ENCODE data around the gene TTC21A. TPM values are rescaled to one million over a fixed set of nuclear protein-coding genes. Genes with fewer than 3 reads are reported as not detected.

The TTC21A gene
- total RNA-seq, 1 experiment from 2014 or later = 1.7 TPM

- WGBS (ENCODE audit: extremely low coverage, insufficient read length, low lambda C conversion rate) = no CpG with 5 or more reads among the region's 3 CpGs
- no peak for DNase-seq
- no peaks in the 10 kb centered on the region for H3K4me1 Mint-ChIP-seq
Measured at GRCh38 chr3:39088889-39089288, 18.6 kb upstream of the TTC21A start.

More at GRCh38 chr3:39088889-39089288, 18.6 kb upstream of the TTC21A start:
- no peak overlapping the region for H3K18ac ChIP-seq (ENCODE audit: insufficient read length, low read depth, low read length)
- no peak overlapping the region for H2BK20ac ChIP-seq (ENCODE audit: low read depth, low read length, poor library complexity, severe bottlenecking)
- no peak overlapping the region for H3K4me2 ChIP-seq (ENCODE audit: insufficient read depth, insufficient read length, low read length)
- H2AK5ac ChIP-seq (ENCODE audit: insufficient read length, low read length) = no peak overlapping the region
- H2BK12ac ChIP-seq (ENCODE audit: insufficient read length, low read depth, low read length) = no peak overlapping the region
- H2BK15ac ChIP-seq (ENCODE audit: low read depth, low read length) = no peak overlapping the region
- no peak overlapping the region for H3K56ac ChIP-seq (ENCODE audit: insufficient read length, low read depth, low read length)
- no peak overlapping the region for H3T11ph ChIP-seq (ENCODE audit: low read length)
- TF ChIP-seq CTCF (conservative IDR thresholded peaks at IDR 0.05) = no peak
- H2AFZ ChIP-seq (ENCODE audit: low read length) = no peak overlapping the region
- H3K14ac ChIP-seq (ENCODE audit: insufficient read depth, low read length) = no peak overlapping the region
- H3K9ac ChIP-seq (ENCODE audit: extremely low read depth, insufficient read length, low read length) = no peak overlapping the region
- no peak overlapping the region for H3K27ac ChIP-seq (ENCODE audit: insufficient read length, low read depth, low read length)
- H3K23ac ChIP-seq (ENCODE audit: insufficient read length, low read depth, low read length) = no peak overlapping the region
- no peaks in the 10 kb centered on the region for H3K23me2 ChIP-seq (ENCODE audit: insufficient read length, low read depth, low read length, poor library complexity, severe bottlenecking)
- no peaks in the 10 kb centered on the region for H3K27me3 Mint-ChIP-seq (ENCODE audit: low read depth)
- H3K36me3 Mint-ChIP-seq (ENCODE audit: insufficient read depth in 1 of 3, low read depth in 3 of 3) = peaks cover 15 to 70% (median 62%) of the 10 kb centered on the region in 3 experiments; a peak in 6 of 7 replicates
- H3K4me3 Mint-ChIP-seq = no peak overlapping the region
- H2BK5ac ChIP-seq (ENCODE audit: insufficient read length, low read length) = no peak overlapping the region
- H4K91ac ChIP-seq (ENCODE audit: insufficient read length, low read depth, low read length) = no peak overlapping the region
- H3K9me3 ChIP-seq (ENCODE audit: control insufficient read depth, low read depth, low read length) = no peaks in the 10 kb centered on the region
- no peak overlapping the region for H4K8ac ChIP-seq (replicated peaks; ENCODE audit: insufficient read length, low read depth, low read length)
- H3K79me1 ChIP-seq (ENCODE audit: insufficient read depth, low read depth, low read length, poor library complexity, severe bottlenecking) = no peaks in the 10 kb centered on the region
- H2BK120ac ChIP-seq (ENCODE audit: low read depth, low read length, poor library complexity, severe bottlenecking) = no peak overlapping the region
- H3K27me3 ChIP-seq (ENCODE audit: insufficient read depth, low read length) = no peaks in the 10 kb centered on the region
- no peaks in the 10 kb centered on the region for H3K79me2 ChIP-seq (ENCODE audit: insufficient read depth, low read length)
- H3K9me3 Mint-ChIP-seq = no peaks in the 10 kb centered on the region
- no peak overlapping the region for H3K4ac ChIP-seq (ENCODE audit: low read depth, low read length)
- H3K27ac Mint-ChIP-seq = no peak overlapping the region
- no peaks in the 10 kb centered on the region for H4K20me1 ChIP-seq (ENCODE audit: control insufficient read depth, insufficient read depth, insufficient read length)
- no peaks in the 10 kb centered on the region for H3K4me1 ChIP-seq (ENCODE audit: insufficient read depth, low read length)
- no peak overlapping the region for H4K5ac ChIP-seq (ENCODE audit: insufficient read length, low read depth, low read length)
